K562 (cell line): Measurements from ENCODE around the gene NOL4L.

Experiments
- CTCF ChIP-seq, 3 experiments: IDR thresholded peaks in 2 of 3; conservative IDR thresholded peaks in 1 of 3; 2 replicates each; pipeline ENCODE4 v1.5.1; 2011 to 2012; ENCODE audit warnings: low read length in 3 of 3, mild to moderate bottlenecking in 3 of 3, control low read depth in 2 of 3, improper control_type of control experiment in 1 of 3, inconsistent platforms in 1 of 3, low read depth in 1 of 3, mixed read lengths in 1 of 3, moderate library complexity in 1 of 3; ENCODE audit not compliant: insufficient read depth in 2 of 3
- FOXM1 ChIP-seq, 2 experiments: fragments of 450-650 bp in 1 of 2; sonication (generic) in 1 of 2; formaldehyde crosslinking in 1 of 2; IDR thresholded peaks; 2 replicates each; pipeline versions ENCODE4 v1.6.1 to v1.9.0; 2017 to 2022; ENCODE audit warnings: low read depth in 2 of 2, mild to moderate bottlenecking in 2 of 2, missing genetic modification reagents in 1 of 2, moderate library complexity in 1 of 2
- LARP7 ChIP-seq: fragments of 450-650 bp; IDR thresholded peaks from 2 replicates; pipeline ENCODE4 v1.6.1; 2016
- MIER1 ChIP-seq: fragments of 450-650 bp; IDR thresholded peaks from 2 replicates; pipeline ENCODE4 v1.6.1; 2016; ENCODE audit warnings: antibody characterized with exemption, mild to moderate bottlenecking, low read depth
- NCOA4 ChIP-seq: fragments of 450-650 bp; IDR thresholded peaks from 2 replicates; pipeline ENCODE4 v1.6.1; 2018; ENCODE audit warnings: mild to moderate bottlenecking; ENCODE audit not compliant: partially characterized antibody
- NR2C1 ChIP-seq, 2 experiments: fragments of 450-650 bp; IDR thresholded peaks; 2 replicates each; pipeline ENCODE4 v1.6.1; 2017; ENCODE audit warnings: mild to moderate bottlenecking in 2 of 2, antibody characterized with exemption in 1 of 2, inconsistent platforms in 1 of 2, missing compliant biosample characterization in 1 of 2, missing genetic modification characterization in 1 of 2
- RERE ChIP-seq: sonication (generic); formaldehyde crosslinking; IDR thresholded peaks from 2 replicates; pipeline ENCODE4 v1.8.0; 2023; ENCODE audit warnings: missing genetic modification reagents, mild to moderate bottlenecking, borderline replicate concordance
- REST ChIP-seq, 2 experiments: fragments of 450-650 bp; formaldehyde crosslinking in 1 of 2; IDR thresholded peaks; 2 replicates each; pipeline versions ENCODE4 v1.4.0 to v1.6.1; 2014 to 2020; ENCODE audit warnings: mild to moderate bottlenecking in 2 of 2, borderline replicate concordance in 1 of 2, low read depth in 1 of 2
- TAF1 ChIP-seq: IDR thresholded peaks from 2 replicates; pipeline ENCODE4 v1.6.1; 2011; ENCODE audit warnings: mild to moderate bottlenecking, low read length, moderate library complexity; ENCODE audit not compliant: insufficient read depth, control insufficient read depth, severe bottlenecking; ENCODE audit errors: extremely low read depth
- ZFP36 ChIP-seq: fragments of 150-350 bp; IDR thresholded peaks from 2 replicates; pipeline ENCODE4 v1.6.1; 2018; ENCODE audit warnings: low read length, low read depth; ENCODE audit not compliant: partially characterized antibody
- ZNF133 ChIP-seq: fragments of 250-450 bp; sonication (Bioruptor Pico); IDR thresholded peaks from 2 replicates; pipeline ENCODE4 v1.4.0; 2020; ENCODE audit warnings: mild to moderate bottlenecking

GRCh38 chr20:32554965-32555289 is 30.2 kb downstream of the NOL4L start:
- TF ChIP-seq TAF1 (no peak), ZFP36 (no peak), NR2C1 (IDR thresholded peaks at IDR 0.05) (no peak), NR2C1 (tag; IDR thresholded peaks at IDR 0.05) (no peak), FOXM1 (IDR thresholded peaks at IDR 0.05; ENCODE audit: low read depth) (no peak), FOXM1 (CRISPR knock-in tag; IDR thresholded peaks at IDR 0.05; ENCODE audit: low read depth) (no peak), NCOA4 (no peak), MIER1 (no peak), ZNF133 (CRISPR knock-in tag) (no peak), CTCF (IDR thresholded peaks at IDR 0.05 in 2 of 3, conservative IDR thresholded peaks at IDR 0.05 in 1 of 3; ENCODE audit: insufficient read depth in 2 of 3, low read depth in 1 of 3, low read length in 3 of 3) (no peak), REST (IDR thresholded peaks at IDR 0.05; ENCODE audit: borderline replicate concordance) (no peak), REST (CRISPR knock-in tag; IDR thresholded peaks at IDR 0.05; ENCODE audit: low read depth) (no peak), RERE (CRISPR knock-in tag) (no peak), LARP7 (no peak)
